Esophagus squamous epithelium (tissue), 5 donors: ENCODE results near the gene ATP5IF1. TPM values are rescaled to one million over a fixed set of nuclear protein-coding genes. Genes with fewer than 3 reads are reported as not detected.

ENCODE experiments used
- DNase-seq: peaks from one replicate; lab custom pipeline; 2025; lab: John Stamatoyannopoulos, UW
- H3K27ac ChIP-seq, 4 donors: fragments of 200-600 bp; sonication (generic); one replicate each; pipeline ENCODE4 v1.5.1; 2016 to 2019; ENCODE audit warnings: mild to moderate bottlenecking in 1 of 4
- H3K27me3 ChIP-seq, 4 donors: fragments of 200-600 bp; sonication (generic); 1 replicate in 3 of 4; 2 replicates in 1 of 4; pipeline versions ENCODE4 v1.5.1 to v1.6.0; 2017 to 2021; ENCODE audit warnings: antibody characterized with exemption in 1 of 4
- H3K36me3 ChIP-seq, 3 donors: fragments of 200-600 bp; sonication (generic); one replicate each; pipeline ENCODE4 v1.5.1; 2016 to 2019
- H3K4me1 ChIP-seq, 3 donors: fragments of 200-600 bp; sonication (generic); one replicate each; pipeline ENCODE4 v1.5.1; 2017 to 2019
- H3K4me3 ChIP-seq, 4 donors: fragments of 200-600 bp; sonication (generic); 1 replicate in 3 of 4; 2 replicates in 1 of 4; pipeline ENCODE4 v1.5.1; 2016 to 2019; ENCODE audit warnings: mild to moderate bottlenecking in 2 of 4, moderate library complexity in 1 of 4
- H3K9me3 ChIP-seq, 3 donors: fragments of 200-600 bp; sonication (generic); one replicate each; pipeline ENCODE4 v1.5.1; 2016 to 2019
- CTCF ChIP-seq, 6 experiments: fragments of 450-650 bp in 4 of 6; fragments of 200-600 bp in 2 of 6; sonication (generic) in 2 of 6; IDR thresholded peaks; one replicate each; pipeline ENCODE4 v1.5.1; 2016 to 2019; ENCODE audit warnings: antibody characterized with exemption in 6 of 6, mild to moderate bottlenecking in 4 of 6, moderate library complexity in 4 of 6
- POLR2A ChIP-seq, 4 donors: fragments of 450-650 bp; IDR thresholded peaks; one replicate each; pipeline ENCODE4 v1.6.1; 2017; ENCODE audit warnings: antibody characterized with exemption in 4 of 4, mild to moderate bottlenecking in 4 of 4, moderate library complexity in 3 of 4
- WGBS, 2 donors: methylation state at CpG; one replicate each; pipeline ENCODE4 v1.1.5; 2018; 5-methylcytosine and 5-hydroxymethylcytosine counted together
- intact Hi-C: fragments of 100-400 bp; cut with DNase I; formaldehyde crosslinking; loops from one replicate; pipeline ENCODE4 v1.15.0; 2022
- total RNA-seq, 4 donors: library from RNA; depleted of rRNA; stranded (reverse); fragments of >200 nt; gene quantifications; one replicate each; pipeline ENCODE4 v1.1.0, GENCODE V29; 2016
- donor health status: DM: yes; HTN: yes; CAD: no.

ATP5IF1 gene
- total RNA-seq, 4 donors from 2014 or later = 142 to 284 (median 180) TPM

- Histone ChIP-seq H3K4me1 (peaks cover 0 to 7% (median 0%) of the 10 kb centered on the region in 3 donors), H3K36me3 (peaks cover 15 to 60% (median 23%) of the 10 kb centered on the region in 3 donors), H3K4me3 (no peak overlapping the region), H3K27me3 (no peaks in the 10 kb centered on the region), H3K9me3 (no peaks in the 10 kb centered on the region), H3K27ac (no peak overlapping the region)
- intact Hi-C loops = no loop called here
- 63 to 67% methylated on average over 2 of the region's 2 CpGs for WGBS, 2 donors
- no peak for DNase-seq
- TF ChIP-seq POLR2A (IDR thresholded peaks at IDR 0.05) (no peak), CTCF (IDR thresholded peaks at IDR 0.05) (no peak)
These were observed 33.6 kb downstream of the ATP5IF1 start for GRCh38 chr1:28269529-28269928.

- H3K36me3 ChIP-seq = peaks cover 15 to 88% (median 41%) of the 10 kb centered on the region in 3 donors
- no peaks in the 10 kb centered on the region for H3K4me1 ChIP-seq
- no peak for DNase-seq
- intact Hi-C loops = no loop called here
- WGBS, 2 donors = 90 to 100% methylated on average over 10 to 15 of the region's 20 CpGs
- H3K27me3 ChIP-seq = no peaks in the 10 kb centered on the region
- TF ChIP-seq POLR2A (IDR thresholded peaks at IDR 0.05) (no peak), CTCF (IDR thresholded peaks at IDR 0.05) (no peak)
- no peak overlapping the region for H3K4me3 ChIP-seq
- H3K9me3 ChIP-seq = no peaks in the 10 kb centered on the region
- H3K27ac ChIP-seq = no peak overlapping the region
These were observed 36.4 kb downstream of the ATP5IF1 start for GRCh38 chr1:28272215-28272852.

- H3K4me3 ChIP-seq = no peak overlapping the region
- no peaks in the 10 kb centered on the region for H3K4me1 ChIP-seq
- WGBS, 2 donors = 79 to 91% methylated on average over 6 to 8 of the region's 17 CpGs
- H3K27me3 ChIP-seq = no peaks in the 10 kb centered on the region
- DNase-seq = no peak
- no peaks in the 10 kb centered on the region for H3K9me3 ChIP-seq
- no peak overlapping the region for H3K27ac ChIP-seq
- TF ChIP-seq CTCF (IDR thresholded peaks at IDR 0.05) = no peak
- TF ChIP-seq POLR2A (IDR thresholded peaks at IDR 0.05) = no peak
- intact Hi-C loops = no loop called here
- peaks cover 23 to 98% (median 46%) of the 10 kb centered on the region in 3 donors for H3K36me3 ChIP-seq
These were observed 37.4 kb downstream of the ATP5IF1 start for GRCh38 chr1:28273216-28273860.

- TF ChIP-seq CTCF (IDR thresholded peaks at IDR 0.05) (no peak), POLR2A (IDR thresholded peaks at IDR 0.05) (no peak)
- 88 to 92% methylated on average over 4 to 5 of the region's 5 CpGs for WGBS, 2 donors
- intact Hi-C loops = no loop called here
These were observed 42.8 kb downstream of the ATP5IF1 start for GRCh38 chr1:28278763-28279162.

GRCh38 chr1:28279721-28280120 lies 43.8 kb downstream of the ATP5IF1 start:
- 84 to 94% methylated on average over 6 to 7 of the region's 7 CpGs for WGBS, 2 donors
- Histone ChIP-seq H3K27me3 (no peaks in the 10 kb centered on the region), H3K4me1 (no peaks in the 10 kb centered on the region), H3K36me3 (peaks cover 16 to 83% (median 46%) of the 10 kb centered on the region in 3 donors), H3K9me3 (no peaks in the 10 kb centered on the region), H3K27ac (no peak overlapping the region), H3K4me3 (no peak overlapping the region)
- no peak for TF ChIP-seq POLR2A (IDR thresholded peaks at IDR 0.05)
- no peak for TF ChIP-seq CTCF (IDR thresholded peaks at IDR 0.05)
- intact Hi-C loops = no loop called here
- no peak for DNase-seq

More at GRCh38 chr1:28278763-28279162, 42.8 kb downstream of the ATP5IF1 start:
- no peak for DNase-seq
- H3K27ac ChIP-seq = no peak overlapping the region
- H3K27me3 ChIP-seq = no peaks in the 10 kb centered on the region
- H3K9me3 ChIP-seq = no peaks in the 10 kb centered on the region
- H3K36me3 ChIP-seq = peaks cover 21 to 93% (median 55%) of the 10 kb centered on the region in 3 donors
- no peak overlapping the region for H3K4me3 ChIP-seq
- no peaks in the 10 kb centered on the region for H3K4me1 ChIP-seq
